RWPE1 (cell line): ENCODE measurements around the gene MRPL37.

Source experiments
- CTCF ChIA-PET: fragments of 350-600 bp; sonication (Branson Sonifier 250); formaldehyde crosslinking; extraction: SDS; loops from one replicate; lab custom pipeline; 2021; lab: Yijun Ruan, JAX
- POLR2A ChIA-PET: fragments of 400-600 bp; formaldehyde crosslinking; extraction: SDS; loops from one replicate; lab custom pipeline; 2020; ENCODE audit warnings: antibody characterized with exemption; ENCODE audit not compliant: low non-redundant PET; lab: Yijun Ruan, JAX
- DNase-seq: peaks from one replicate; pipeline ENCODE4 v3.0.0; 2012; ENCODE audit warnings: low spot score
- H3K27ac ChIP-seq: fragments of 450-650 bp; 2 replicates; pipeline ENCODE4 v1.5.1; 2017
- TF ChIP-seq, protein P1 (sequence below): fragments of 450-650 bp; conservative IDR thresholded peaks from 2 replicates; pipeline ENCODE4 v1.5.1; 2017; ENCODE audit warnings: low read depth, mild to moderate bottlenecking

MRPL37 gene

GRCh38 chr1:54241364-54241763, 41.4 kb downstream of the MRPL37 start:
- DNase-seq: no peak
- POLR2A ChIA-PET: interaction anchor here (0.5 kb wide), 1 partner anchor 1648 kb away, joined by 3 read pairs; no protein-coding TSS in a partner anchor
- TF ChIP-seq, protein P1, sequence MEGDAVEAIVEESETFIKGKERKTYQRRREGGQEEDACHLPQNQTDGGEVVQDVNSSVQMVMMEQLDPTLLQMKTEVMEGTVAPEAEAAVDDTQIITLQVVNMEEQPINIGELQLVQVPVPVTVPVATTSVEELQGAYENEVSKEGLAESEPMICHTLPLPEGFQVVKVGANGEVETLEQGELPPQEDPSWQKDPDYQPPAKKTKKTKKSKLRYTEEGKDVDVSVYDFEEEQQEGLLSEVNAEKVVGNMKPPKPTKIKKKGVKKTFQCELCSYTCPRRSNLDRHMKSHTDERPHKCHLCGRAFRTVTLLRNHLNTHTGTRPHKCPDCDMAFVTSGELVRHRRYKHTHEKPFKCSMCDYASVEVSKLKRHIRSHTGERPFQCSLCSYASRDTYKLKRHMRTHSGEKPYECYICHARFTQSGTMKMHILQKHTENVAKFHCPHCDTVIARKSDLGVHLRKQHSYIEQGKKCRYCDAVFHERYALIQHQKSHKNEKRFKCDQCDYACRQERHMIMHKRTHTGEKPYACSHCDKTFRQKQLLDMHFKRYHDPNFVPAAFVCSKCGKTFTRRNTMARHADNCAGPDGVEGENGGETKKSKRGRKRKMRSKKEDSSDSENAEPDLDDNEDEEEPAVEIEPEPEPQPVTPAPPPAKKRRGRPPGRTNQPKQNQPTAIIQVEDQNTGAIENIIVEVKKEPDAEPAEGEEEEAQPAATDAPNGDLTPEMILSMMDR: no peak
- CTCF ChIA-PET: no interaction called here
- no peak overlapping the region for H3K27ac ChIP-seq

- CTCF ChIA-PET: no interaction called here
- no peak for DNase-seq
- POLR2A ChIA-PET: no interaction called here
- TF ChIP-seq, protein P1: no peak
- no peak overlapping the region for H3K27ac ChIP-seq
Measured at GRCh38 chr1:54243022-54243421, 43.1 kb downstream of the MRPL37 start.

- ChIA-PET POLR2A (no interaction called here), CTCF (no interaction called here)
- DNase-seq: no peak
- TF ChIP-seq, protein P1: no peak
- no peak overlapping the region for H3K27ac ChIP-seq
Measured at GRCh38 chr1:54244655-54245054, 44.7 kb downstream of the MRPL37 start.

- ChIA-PET CTCF (no interaction called here), POLR2A (no interaction called here)
- no peak overlapping the region for H3K27ac ChIP-seq
- DNase-seq: no peak
- TF ChIP-seq, protein P1: no peak
Measured at GRCh38 chr1:54245501-54245900, 45.5 kb downstream of the MRPL37 start.

GRCh38 chr1:54246116-54246721, 46.3 kb downstream of the MRPL37 start:
- no peak for DNase-seq
- POLR2A ChIA-PET: no interaction called here
- no peak overlapping the region for H3K27ac ChIP-seq
- CTCF ChIA-PET: no interaction called here
- TF ChIP-seq, protein P1: no peak

DNA sequence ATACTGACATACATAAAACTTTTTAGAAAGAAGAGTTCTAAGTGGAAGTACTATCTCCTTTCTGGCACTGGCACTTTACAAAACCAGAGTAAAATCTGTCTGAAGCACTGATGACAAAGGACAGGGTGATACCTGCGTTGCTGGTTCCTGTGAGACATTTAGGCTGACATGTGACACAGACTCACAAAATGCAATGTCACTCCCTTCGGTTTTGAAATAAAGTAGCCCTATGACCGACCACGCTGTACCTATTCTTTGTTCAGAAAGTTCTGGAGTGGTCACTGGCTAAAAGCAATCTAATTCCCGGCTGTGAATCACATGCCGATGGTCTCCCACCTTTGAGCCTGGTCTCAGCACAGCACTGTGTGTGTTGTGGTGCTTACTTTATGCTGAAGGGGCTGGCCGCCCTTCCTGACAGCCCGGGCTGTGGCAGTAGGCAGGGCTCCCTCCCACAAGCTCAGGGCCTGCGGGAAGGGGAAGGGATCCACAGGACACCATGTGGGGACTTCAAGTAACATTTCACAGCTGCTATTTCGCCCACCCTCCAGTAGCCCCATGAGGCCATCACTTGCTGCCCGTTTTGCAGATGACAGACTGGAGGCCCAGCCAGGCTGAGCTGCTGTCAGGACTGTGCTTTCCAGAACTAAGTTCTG, 48.0 kb downstream of the MRPL37 start:
- DNase-seq: no peak
- ChIA-PET POLR2A (no interaction called here), CTCF (no interaction called here)
- H3K27ac ChIP-seq: 0 out of 2 replicates have a peak overlapping the region, but pooled peaks have one; percentile 12
- TF ChIP-seq, protein P1: no peak
